Loucy (cell line): Measurements from ENCODE around the gene CXCL10.

ENCODE experiments used
- EZH2phosphoT487 ChIP-seq: fragments of 200-600 bp; IDR thresholded peaks from 2 replicates; pipeline ENCODE4 v1.6.1; 2018; ENCODE audit warnings: antibody characterized with exemption, mild to moderate bottlenecking, moderate library complexity, borderline replicate concordance
- TF ChIP-seq, protein P1 (sequence below): fragments of 200-600 bp; sonication (generic); conservative IDR thresholded peaks from 2 replicates; pipeline ENCODE4 v1.5.1; 2014; ENCODE audit warnings: mild to moderate bottlenecking, antibody characterized with exemption, low read length

DNA sequence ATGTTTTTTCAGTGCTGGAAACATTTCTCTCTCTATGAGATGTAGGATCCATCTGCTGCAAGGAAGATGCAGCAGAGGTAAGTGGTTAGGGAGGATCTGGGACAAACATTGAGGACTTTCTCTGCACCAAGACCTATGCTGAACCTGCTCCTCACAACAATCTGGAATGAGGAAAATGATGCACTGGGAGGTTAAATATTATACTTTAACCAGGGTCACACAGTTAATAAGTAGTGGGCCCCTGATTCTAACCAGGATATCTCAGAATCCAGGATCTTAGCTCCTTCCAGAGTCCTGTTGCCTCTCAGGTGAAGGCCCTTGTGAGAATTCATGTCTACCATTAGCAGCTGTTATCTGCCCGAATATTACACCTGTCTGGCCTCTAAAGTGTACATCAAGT lies 23.0 kb downstream of the CXCL10 start:
- TF ChIP-seq, protein P1, sequence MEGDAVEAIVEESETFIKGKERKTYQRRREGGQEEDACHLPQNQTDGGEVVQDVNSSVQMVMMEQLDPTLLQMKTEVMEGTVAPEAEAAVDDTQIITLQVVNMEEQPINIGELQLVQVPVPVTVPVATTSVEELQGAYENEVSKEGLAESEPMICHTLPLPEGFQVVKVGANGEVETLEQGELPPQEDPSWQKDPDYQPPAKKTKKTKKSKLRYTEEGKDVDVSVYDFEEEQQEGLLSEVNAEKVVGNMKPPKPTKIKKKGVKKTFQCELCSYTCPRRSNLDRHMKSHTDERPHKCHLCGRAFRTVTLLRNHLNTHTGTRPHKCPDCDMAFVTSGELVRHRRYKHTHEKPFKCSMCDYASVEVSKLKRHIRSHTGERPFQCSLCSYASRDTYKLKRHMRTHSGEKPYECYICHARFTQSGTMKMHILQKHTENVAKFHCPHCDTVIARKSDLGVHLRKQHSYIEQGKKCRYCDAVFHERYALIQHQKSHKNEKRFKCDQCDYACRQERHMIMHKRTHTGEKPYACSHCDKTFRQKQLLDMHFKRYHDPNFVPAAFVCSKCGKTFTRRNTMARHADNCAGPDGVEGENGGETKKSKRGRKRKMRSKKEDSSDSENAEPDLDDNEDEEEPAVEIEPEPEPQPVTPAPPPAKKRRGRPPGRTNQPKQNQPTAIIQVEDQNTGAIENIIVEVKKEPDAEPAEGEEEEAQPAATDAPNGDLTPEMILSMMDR, result no peak
- no peak for TF ChIP-seq EZH2phosphoT487
